Measurements from ENCODE around the gene PSMB9.
"Not testable (repeated sequence)": the region's sequence is repeated elsewhere in the genome, so short reads cannot be mapped to it uniquely, and the experiment has no call there.

Gene PSMB9

GRCh38 chr6:32853541-32854375, at the start of gene PSMB9, which contains the start of gene TAP1:
Gene PSMB9 (plus strand): TSS chr6:32854192. CDS start chr6:32854230, 38 bp downstream.
Gene TAP1 (minus strand): TSS chr6:32853704. CDS start chr6:32853636, 68 bp downstream.
- Histone ChIP-seq H3K27me3 (ENCODE audit: control insufficient read depth, insufficient read depth, low read length) (peaks cover 52% of the 10 kb centered on the region), H3K9ac (ENCODE audit: low read depth, low read length) (peak within 1 kb of the TSS; percentile 27; the same call in 1 of the 2 replicates), H3K4me1 (ENCODE audit: control insufficient read depth, insufficient read depth, low read length) (peaks cover 5% of the 10 kb centered on the region; the same call in 1 of the 2 replicates), H3K9me3 (ENCODE audit: control insufficient read depth, insufficient read depth, low read length) (no peaks in the 10 kb centered on the region), H3K27ac (ENCODE audit: low read depth, low read length) (peak within 1 kb of the TSS; percentile 53), H3K4me3 (ENCODE audit: low read depth, low read length) (peak within 1 kb of the TSS; percentile 71), H3K36me3 (ENCODE audit: control insufficient read depth, insufficient read depth, low read length) (peaks cover 11% of the 10 kb centered on the region)

GRCh38 chr6:32805404-32805803, 48.6 kb upstream of the PSMB9 start:
- not testable (repeated sequence) for H3K4me3 ChIP-seq (ENCODE audit: low read depth, low read length); H3K9me3 ChIP-seq (ENCODE audit: control insufficient read depth, insufficient read depth, low read length); H3K36me3 ChIP-seq (ENCODE audit: control insufficient read depth, insufficient read depth, low read length); H3K9ac ChIP-seq (ENCODE audit: low read depth, low read length); H3K27me3 ChIP-seq (ENCODE audit: control insufficient read depth, insufficient read depth, low read length); H3K27ac ChIP-seq (ENCODE audit: low read depth, low read length); H3K4me1 ChIP-seq (ENCODE audit: control insufficient read depth, insufficient read depth, low read length)

DNA sequence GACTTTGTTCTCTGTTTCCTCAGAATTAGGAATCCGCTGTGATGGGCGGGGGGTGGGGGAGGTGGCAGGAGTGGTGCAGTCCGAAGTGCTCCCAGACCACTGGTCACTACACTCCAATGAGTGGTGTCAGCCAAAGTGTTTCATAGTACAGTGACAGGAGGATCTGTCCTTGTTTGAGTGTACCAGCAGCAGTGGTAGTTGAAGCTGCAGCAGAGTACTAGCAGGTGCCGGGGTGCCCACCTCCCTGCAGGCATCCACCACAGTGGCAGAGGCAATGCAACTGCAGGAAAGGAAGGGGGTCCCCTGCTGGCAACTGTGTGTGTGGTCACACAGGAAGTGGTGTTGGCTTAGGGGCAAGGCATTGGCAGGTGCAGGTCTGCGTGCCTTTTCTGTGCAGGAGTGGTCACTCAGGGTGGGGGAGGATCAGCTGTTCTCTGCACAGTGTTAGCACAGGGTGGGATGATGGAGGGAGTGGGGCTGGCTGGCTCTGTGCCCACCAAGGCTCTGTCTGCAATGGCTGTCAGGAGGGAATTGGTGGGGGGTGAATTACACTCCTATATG, 46.9 kb upstream of the PSMB9 start:
- H3K9me3 ChIP-seq (ENCODE audit: control insufficient read depth, insufficient read depth, low read length), result no peaks in the 10 kb centered on the region
- H3K9ac ChIP-seq (ENCODE audit: low read depth, low read length), result no peak overlapping the region
- no peaks in the 10 kb centered on the region for H3K36me3 ChIP-seq (ENCODE audit: control insufficient read depth, insufficient read depth, low read length)
- H3K4me1 ChIP-seq (ENCODE audit: control insufficient read depth, insufficient read depth, low read length), result no peaks in the 10 kb centered on the region
- no peaks in the 10 kb centered on the region for H3K27me3 ChIP-seq (ENCODE audit: control insufficient read depth, insufficient read depth, low read length)
- no peak overlapping the region for H3K27ac ChIP-seq (ENCODE audit: low read depth, low read length)
- no peak overlapping the region for H3K4me3 ChIP-seq (ENCODE audit: low read depth, low read length)

DNA sequence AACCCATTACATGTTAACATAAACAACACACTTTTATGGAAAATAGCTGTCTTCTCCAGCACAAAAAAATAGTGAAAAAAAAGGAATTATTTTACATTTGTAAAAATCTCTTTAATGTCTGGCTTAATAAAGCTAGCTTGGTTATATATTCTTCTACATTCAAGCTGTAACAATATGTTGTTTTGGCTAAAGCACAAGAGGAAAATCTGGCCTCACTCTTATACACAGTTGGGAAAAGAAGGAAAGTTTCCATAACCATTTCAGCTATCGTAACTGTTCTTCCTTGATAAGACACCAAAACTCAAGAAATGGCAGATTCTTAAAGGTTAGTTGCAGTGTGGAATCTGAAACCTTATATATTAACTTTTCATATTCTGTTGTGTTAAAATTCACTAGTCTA, 44.8 kb upstream of the PSMB9 start:
- no peaks in the 10 kb centered on the region for H3K27me3 ChIP-seq (ENCODE audit: control insufficient read depth, insufficient read depth, low read length)
- no peaks in the 10 kb centered on the region for H3K9me3 ChIP-seq (ENCODE audit: control insufficient read depth, insufficient read depth, low read length)
- no peak overlapping the region for H3K4me3 ChIP-seq (ENCODE audit: low read depth, low read length)
- H3K9ac ChIP-seq (ENCODE audit: low read depth, low read length), result no peak overlapping the region
- H3K4me1 ChIP-seq (ENCODE audit: control insufficient read depth, insufficient read depth, low read length), result no peaks in the 10 kb centered on the region
- H3K36me3 ChIP-seq (ENCODE audit: control insufficient read depth, insufficient read depth, low read length), result no peaks in the 10 kb centered on the region
- H3K27ac ChIP-seq (ENCODE audit: low read depth, low read length), result no peak overlapping the region

DNA sequence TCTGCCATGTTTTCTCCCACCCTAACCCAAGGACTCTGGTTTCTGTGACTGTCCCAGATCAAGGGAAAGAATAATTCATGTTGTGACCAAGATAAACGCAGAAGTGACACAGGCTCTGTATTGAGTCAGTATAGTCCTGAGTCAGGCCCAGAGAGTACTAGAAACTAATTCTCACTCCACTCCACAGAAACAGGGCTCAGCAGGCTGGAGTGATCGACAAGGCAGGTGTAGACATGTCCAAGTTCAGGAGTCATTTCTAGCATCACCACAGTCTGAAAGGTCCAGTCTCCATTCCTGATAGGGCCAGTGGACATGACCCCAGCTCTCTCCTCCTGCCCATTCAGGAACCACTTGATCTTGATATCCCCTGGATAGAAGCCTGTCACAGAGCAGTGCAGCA, 39.8 kb upstream of the PSMB9 start:
- H3K4me1 ChIP-seq (ENCODE audit: control insufficient read depth, insufficient read depth, low read length), result no peaks in the 10 kb centered on the region
- H3K36me3 ChIP-seq (ENCODE audit: control insufficient read depth, insufficient read depth, low read length), result no peaks in the 10 kb centered on the region

DNA sequence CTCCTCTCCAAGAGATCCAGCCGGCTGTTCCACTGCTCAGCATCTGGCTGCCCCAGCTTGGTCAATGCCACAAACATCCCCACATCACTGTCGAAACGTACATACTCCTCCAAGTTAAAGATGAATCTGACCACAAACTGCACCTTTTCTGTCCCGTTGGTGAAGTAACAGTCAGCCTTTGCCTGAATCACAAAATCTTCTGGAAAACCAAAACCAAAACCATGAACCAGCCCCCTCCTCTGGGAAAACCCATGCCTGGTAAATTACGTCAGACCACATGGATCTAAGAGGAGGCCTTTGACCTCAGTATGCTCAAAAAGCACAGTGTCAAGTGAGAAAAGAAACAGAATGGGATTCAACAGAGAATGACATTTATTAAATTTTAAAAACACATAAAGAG, 38.9 kb upstream of the PSMB9 start:
- Histone ChIP-seq H3K4me1 (ENCODE audit: control insufficient read depth, insufficient read depth, low read length) (no peaks in the 10 kb centered on the region), H3K27ac (ENCODE audit: low read depth, low read length) (no peak overlapping the region), H3K9me3 (ENCODE audit: control insufficient read depth, insufficient read depth, low read length) (no peaks in the 10 kb centered on the region), H3K4me3 (ENCODE audit: low read depth, low read length) (no peak overlapping the region), H3K9ac (ENCODE audit: low read depth, low read length) (no peak overlapping the region), H3K36me3 (ENCODE audit: control insufficient read depth, insufficient read depth, low read length) (no peaks in the 10 kb centered on the region), H3K27me3 (ENCODE audit: control insufficient read depth, insufficient read depth, low read length) (no peaks in the 10 kb centered on the region)

More for the DNA sequence above, 39.8 kb upstream of the PSMB9 start:
- H3K9me3 ChIP-seq (ENCODE audit: control insufficient read depth, insufficient read depth, low read length), result no peaks in the 10 kb centered on the region
- no peaks in the 10 kb centered on the region for H3K27me3 ChIP-seq (ENCODE audit: control insufficient read depth, insufficient read depth, low read length)
- H3K27ac ChIP-seq (ENCODE audit: low read depth, low read length), result no peak overlapping the region
- H3K9ac ChIP-seq (ENCODE audit: low read depth, low read length), result no peak overlapping the region
- H3K4me3 ChIP-seq (ENCODE audit: low read depth, low read length), result no peak overlapping the region

DNA sequence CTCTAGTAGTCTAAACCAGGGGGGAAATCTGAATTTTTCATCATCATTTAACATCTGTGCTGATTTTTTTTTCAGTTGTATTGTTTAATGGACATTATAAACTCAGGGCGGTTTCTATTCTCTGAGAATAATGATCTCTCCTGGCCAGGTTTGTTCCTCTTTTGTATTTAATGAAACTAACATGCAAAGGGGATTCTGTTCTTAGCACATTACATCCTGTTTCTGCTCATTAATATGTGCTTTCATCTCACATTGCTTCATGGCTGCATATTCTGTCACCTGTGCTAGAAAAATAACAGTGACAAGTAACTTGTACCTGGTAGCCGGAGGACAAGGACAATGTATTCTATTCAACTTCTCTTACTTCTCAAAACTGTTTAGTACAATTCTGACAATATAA, 38.0 kb upstream of the PSMB9 start:
- no peaks in the 10 kb centered on the region for H3K36me3 ChIP-seq (ENCODE audit: control insufficient read depth, insufficient read depth, low read length)
- no peaks in the 10 kb centered on the region for H3K27me3 ChIP-seq (ENCODE audit: control insufficient read depth, insufficient read depth, low read length)
- H3K9ac ChIP-seq (ENCODE audit: low read depth, low read length), result no peak overlapping the region
- H3K9me3 ChIP-seq (ENCODE audit: control insufficient read depth, insufficient read depth, low read length), result no peaks in the 10 kb centered on the region
- no peak overlapping the region for H3K27ac ChIP-seq (ENCODE audit: low read depth, low read length)
- H3K4me1 ChIP-seq (ENCODE audit: control insufficient read depth, insufficient read depth, low read length), result no peaks in the 10 kb centered on the region
- no peak overlapping the region for H3K4me3 ChIP-seq (ENCODE audit: low read depth, low read length)

DNA sequence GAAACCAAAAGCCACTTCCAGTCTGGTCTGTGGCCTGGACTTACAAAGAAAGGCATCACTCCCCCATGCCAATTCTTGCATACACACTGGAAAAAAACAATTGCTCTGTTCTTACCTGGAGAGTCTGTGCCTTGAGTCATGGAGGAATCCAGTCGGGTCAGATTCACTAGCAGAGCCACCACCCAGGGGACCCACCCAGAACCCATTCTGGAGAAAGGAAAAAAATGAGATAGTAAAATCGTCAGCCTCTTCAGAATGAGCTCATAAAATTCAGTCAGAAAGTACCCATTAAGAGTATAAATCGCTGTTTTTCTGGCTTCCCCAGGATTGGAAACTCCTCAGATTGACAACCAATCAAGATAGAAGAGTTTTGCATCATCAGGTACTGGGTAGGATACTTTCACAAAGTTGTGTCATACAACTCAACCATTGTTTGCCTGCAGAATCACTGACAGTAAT, 37.2 kb upstream of the PSMB9 start, which contains the start of gene HLA-DOB:
Gene HLA-DOB, minus strand, starts transcription at position 257 of the 459 bp plus-strand sequence. Its CDS starts 51 bp downstream, at position 206.
- Histone ChIP-seq H3K9me3 (ENCODE audit: control insufficient read depth, insufficient read depth, low read length) (no peaks in the 10 kb centered on the region), H3K27me3 (ENCODE audit: control insufficient read depth, insufficient read depth, low read length) (no peaks in the 10 kb centered on the region), H3K4me1 (ENCODE audit: control insufficient read depth, insufficient read depth, low read length) (no peaks in the 10 kb centered on the region), H3K9ac (ENCODE audit: low read depth, low read length) (no peak within 1 kb of the TSS), H3K36me3 (ENCODE audit: control insufficient read depth, insufficient read depth, low read length) (no peaks in the 10 kb centered on the region), H3K27ac (ENCODE audit: low read depth, low read length) (no peak within 1 kb of the TSS), H3K4me3 (ENCODE audit: low read depth, low read length) (no peak within 1 kb of the TSS)

DNA sequence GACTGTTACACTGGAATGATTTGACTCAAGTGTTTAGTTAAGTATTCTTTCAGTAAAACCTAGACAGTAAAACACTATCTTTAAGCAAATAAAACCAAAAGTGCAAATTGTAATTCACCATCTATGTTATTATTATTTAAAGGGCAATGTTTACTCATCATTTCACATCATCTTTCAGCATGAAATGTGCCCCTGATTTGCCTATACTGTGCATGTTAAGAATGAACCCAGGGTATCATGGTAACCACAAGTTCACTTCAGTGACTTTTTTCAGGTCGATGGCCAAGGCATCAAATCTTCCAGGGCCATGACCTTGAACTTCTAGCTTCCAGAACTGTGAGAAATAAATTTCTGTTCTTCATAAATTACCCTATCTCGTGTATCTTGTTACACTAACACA, 35.1 kb upstream of the PSMB9 start:
- Histone ChIP-seq H3K9ac (ENCODE audit: low read depth, low read length) (no peak overlapping the region), H3K4me3 (ENCODE audit: low read depth, low read length) (no peak overlapping the region), H3K36me3 (ENCODE audit: control insufficient read depth, insufficient read depth, low read length) (no peaks in the 10 kb centered on the region), H3K9me3 (ENCODE audit: control insufficient read depth, insufficient read depth, low read length) (no peaks in the 10 kb centered on the region), H3K4me1 (ENCODE audit: control insufficient read depth, insufficient read depth, low read length) (no peaks in the 10 kb centered on the region), H3K27me3 (ENCODE audit: control insufficient read depth, insufficient read depth, low read length) (no peaks in the 10 kb centered on the region), H3K27ac (ENCODE audit: low read depth, low read length) (no peak overlapping the region)

GRCh38 chr6:32819729-32820128, 34.3 kb upstream of the PSMB9 start:
- H3K36me3 ChIP-seq (ENCODE audit: control insufficient read depth, insufficient read depth, low read length), result no peaks in the 10 kb centered on the region
- H3K9me3 ChIP-seq (ENCODE audit: control insufficient read depth, insufficient read depth, low read length), result no peaks in the 10 kb centered on the region
- H3K27ac ChIP-seq (ENCODE audit: low read depth, low read length), result no peak overlapping the region
- no peak overlapping the region for H3K9ac ChIP-seq (ENCODE audit: low read depth, low read length)
- no peaks in the 10 kb centered on the region for H3K4me1 ChIP-seq (ENCODE audit: control insufficient read depth, insufficient read depth, low read length)
- no peak overlapping the region for H3K4me3 ChIP-seq (ENCODE audit: low read depth, low read length)
- H3K27me3 ChIP-seq (ENCODE audit: control insufficient read depth, insufficient read depth, low read length), result no peaks in the 10 kb centered on the region

DNA sequence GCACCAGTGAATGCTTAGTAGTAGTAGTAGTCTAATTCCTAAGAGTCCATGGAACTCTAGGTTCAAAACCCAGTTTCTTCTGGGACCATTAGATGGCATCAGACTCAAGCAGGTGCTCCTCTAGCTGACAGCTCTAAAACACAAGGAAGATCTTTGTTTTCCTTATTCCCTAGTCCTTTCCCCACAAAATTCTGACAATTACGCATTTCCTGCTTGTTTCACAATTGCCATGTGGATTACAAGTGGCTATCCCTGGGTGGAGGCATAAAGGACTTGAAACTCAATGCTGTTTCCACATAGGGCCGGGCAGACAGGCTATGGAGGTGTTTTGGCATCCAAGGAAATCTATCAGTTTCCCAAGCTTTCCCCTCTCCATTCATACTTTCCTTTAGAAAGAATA, 28.0 kb upstream of the PSMB9 start:
- no peak overlapping the region for H3K4me3 ChIP-seq (ENCODE audit: low read depth, low read length)
- no peak overlapping the region for H3K9ac ChIP-seq (ENCODE audit: low read depth, low read length)
- H3K27ac ChIP-seq (ENCODE audit: low read depth, low read length), result no peak overlapping the region
- no peaks in the 10 kb centered on the region for H3K9me3 ChIP-seq (ENCODE audit: control insufficient read depth, insufficient read depth, low read length)
- H3K27me3 ChIP-seq (ENCODE audit: control insufficient read depth, insufficient read depth, low read length), result no peaks in the 10 kb centered on the region
- H3K36me3 ChIP-seq (ENCODE audit: control insufficient read depth, insufficient read depth, low read length), result peaks cover 12% of the 10 kb centered on the region
- H3K4me1 ChIP-seq (ENCODE audit: control insufficient read depth, insufficient read depth, low read length), result peaks cover 9% of the 10 kb centered on the region; the same call in 1 of the 2 replicates
